ENCODE data around the gene TRPC4AP. TPM values are rescaled to one million over a fixed set of nuclear protein-coding genes. Genes with fewer than 3 reads are reported as not detected.
A peak's percentile ranks its signal among the peaks of the same experiment; 100 is the strongest.

TRPC4AP gene
- polyA plus RNA-seq, 4 donors: 32.4 to 52.7 (median 42.2) TPM

GRCh38 chr20:34997774-34998173 is 94.8 kb downstream of the TRPC4AP start:
- Histone ChIP-seq H3K4me1 (ENCODE audit: control insufficient read depth in 3 of 3, insufficient read depth in 2 of 3, low read depth in 1 of 3, low read length in 2 of 3) (peaks cover 0 to 20% (median 14%) of the 10 kb centered on the region in 3 donors), H3K27me3 (ENCODE audit: control insufficient read depth in 3 of 3, insufficient read depth in 3 of 3, low read length in 3 of 3) (no peaks in the 10 kb centered on the region), H3K4me3 (ENCODE audit: low read depth in 1 of 3, low read length in 3 of 3) (no peak overlapping the region), H3K9me3 (ENCODE audit: control insufficient read depth in 2 of 2, insufficient read depth in 1 of 2, low read depth in 1 of 2, low read length in 1 of 2) (no peaks in the 10 kb centered on the region), H3K27ac (ENCODE audit: low read depth in 1 of 3, low read length in 2 of 3) (no peak overlapping the region), H3K36me3 (ENCODE audit: control insufficient read depth in 3 of 3, insufficient read depth in 2 of 3, low read depth in 1 of 3, low read length in 3 of 3) (peaks cover 4 to 92% (median 5%) of the 10 kb centered on the region in 3 donors)
- no peak for FAIRE-seq
- 58 to 81% (median 77%) methylated on average over 2 of the region's 2 CpGs for WGBS, 3 donors
- DNase-seq: no peak

DNA sequence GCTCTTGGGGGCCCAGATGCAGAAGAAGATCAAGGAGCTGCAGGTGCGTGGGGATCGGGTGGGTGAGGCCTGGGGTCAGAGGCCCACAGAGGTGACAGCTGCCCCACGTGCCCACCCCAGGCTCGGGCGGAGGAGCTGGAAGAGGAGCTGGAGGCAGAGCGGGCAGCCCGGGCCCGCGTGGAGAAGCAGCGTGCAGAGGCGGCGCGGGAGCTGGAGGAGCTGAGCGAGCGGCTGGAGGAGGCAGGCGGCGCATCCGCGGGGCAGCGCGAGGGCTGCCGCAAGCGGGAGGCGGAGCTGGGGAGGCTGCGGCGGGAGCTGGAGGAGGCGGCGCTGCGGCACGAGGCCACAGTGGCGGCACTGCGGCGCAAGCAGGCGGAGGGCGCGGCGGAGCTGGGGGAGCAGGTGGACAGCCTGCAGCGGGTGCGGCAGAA is 95.5 kb downstream of the TRPC4AP start:
- Histone ChIP-seq H3K27me3 (ENCODE audit: control insufficient read depth in 3 of 3, insufficient read depth in 3 of 3, low read length in 3 of 3) (no peaks in the 10 kb centered on the region), H3K9me3 (ENCODE audit: control insufficient read depth in 2 of 2, insufficient read depth in 1 of 2, low read depth in 1 of 2, low read length in 1 of 2) (no peaks in the 10 kb centered on the region), H3K4me1 (ENCODE audit: control insufficient read depth in 3 of 3, insufficient read depth in 2 of 3, low read depth in 1 of 3, low read length in 2 of 3) (peaks cover 0 to 20% (median 14%) of the 10 kb centered on the region in 3 donors), H3K27ac (ENCODE audit: low read depth in 1 of 3, low read length in 2 of 3) (no peak overlapping the region), H3K4me3 (ENCODE audit: low read depth in 1 of 3, low read length in 3 of 3) (no peak overlapping the region), H3K36me3 (ENCODE audit: control insufficient read depth in 3 of 3, insufficient read depth in 2 of 3, low read depth in 1 of 3, low read length in 3 of 3) (peaks cover 4 to 88% (median 5%) of the 10 kb centered on the region in 3 donors)
- DNase-seq: peak; percentile 70 to 76
- whole genome bisulfite sequencing, 3 donors: 10 to 40% (median 36%) methylated on average over 19 to 39 of the region's 39 CpGs
- FAIRE-seq: no peak

DNA sequence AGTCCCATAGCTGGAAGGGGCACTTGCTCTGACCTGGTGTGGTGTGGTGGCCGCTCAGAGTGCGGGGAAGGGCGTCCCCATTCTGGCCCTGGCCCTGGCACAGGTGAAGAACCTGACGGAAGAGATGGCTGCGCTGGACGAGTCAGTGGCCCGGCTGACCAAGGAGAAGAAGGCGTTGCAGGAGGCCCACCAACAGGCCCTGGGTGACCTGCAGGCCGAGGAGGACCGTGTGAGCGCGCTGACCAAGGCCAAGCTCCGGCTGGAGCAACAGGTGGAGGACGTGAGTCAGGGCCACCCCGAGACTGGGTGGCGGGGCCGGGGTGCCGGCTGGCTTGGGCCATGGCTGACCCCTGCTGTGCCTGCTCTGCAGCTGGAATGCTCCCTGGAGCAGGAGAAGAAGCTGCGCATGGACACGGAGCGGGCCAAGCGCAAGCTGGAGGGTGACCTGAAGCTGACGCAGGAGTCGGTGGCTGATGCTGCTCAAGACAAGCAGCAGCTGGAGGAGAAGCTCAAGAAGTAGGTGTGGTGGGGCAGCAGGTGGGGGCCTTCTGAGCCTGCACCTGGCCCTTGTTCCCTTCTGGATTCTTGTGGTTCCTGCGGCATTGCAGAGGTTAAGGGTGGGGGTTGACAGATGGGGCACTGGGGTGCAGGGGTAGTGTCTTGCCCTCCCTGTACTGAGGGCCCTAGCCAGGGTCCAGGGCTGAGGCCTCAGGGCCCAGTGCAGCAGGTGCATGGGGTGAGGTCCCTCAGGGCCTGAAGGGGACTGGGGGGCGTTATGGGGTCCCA is 96.2 kb downstream of the TRPC4AP start:
- Histone ChIP-seq H3K9me3 (ENCODE audit: control insufficient read depth in 2 of 2, insufficient read depth in 1 of 2, low read depth in 1 of 2, low read length in 1 of 2) (no peaks in the 10 kb centered on the region), H3K4me1 (ENCODE audit: control insufficient read depth in 3 of 3, insufficient read depth in 2 of 3, low read depth in 1 of 3, low read length in 2 of 3) (peaks cover 0 to 20% (median 14%) of the 10 kb centered on the region in 3 donors), H3K36me3 (ENCODE audit: control insufficient read depth in 3 of 3, insufficient read depth in 2 of 3, low read depth in 1 of 3, low read length in 3 of 3) (peaks cover 5 to 86% (median 6%) of the 10 kb centered on the region in 3 donors), H3K4me3 (ENCODE audit: low read depth in 1 of 3, low read length in 3 of 3) (no peak overlapping the region), H3K27ac (ENCODE audit: low read depth in 1 of 3, low read length in 2 of 3) (no peak overlapping the region), H3K27me3 (ENCODE audit: control insufficient read depth in 3 of 3, insufficient read depth in 3 of 3, low read length in 3 of 3) (no peaks in the 10 kb centered on the region)
- DNase-seq: no peak
- 88 to 95% (median 93%) methylated on average over 25 to 26 of the region's 26 CpGs for WGBS, 3 donors
- no peak for FAIRE-seq

DNA sequence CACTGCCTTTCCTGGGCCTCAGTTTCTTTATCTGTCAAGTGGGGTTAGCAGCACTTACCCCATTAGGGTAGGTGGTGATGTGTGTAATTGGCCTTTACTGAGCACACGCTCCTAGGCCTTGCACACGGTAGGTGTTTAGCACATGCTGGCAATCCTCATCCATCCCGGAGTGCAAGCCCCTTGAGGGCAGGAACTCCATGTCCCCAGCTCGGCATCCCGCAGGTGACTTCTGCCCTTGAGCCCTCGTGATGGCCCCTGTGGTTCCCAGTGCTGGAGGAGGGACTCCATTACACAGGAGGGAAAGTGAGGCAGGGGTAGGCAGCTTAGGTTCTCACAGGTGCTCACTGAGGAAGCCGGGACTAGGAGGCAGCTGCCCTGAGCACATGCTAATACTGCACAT is 96.9 kb downstream of the TRPC4AP start:
- no peaks in the 10 kb centered on the region for H3K9me3 ChIP-seq (ENCODE audit: control insufficient read depth in 2 of 2, insufficient read depth in 1 of 2, low read depth in 1 of 2, low read length in 1 of 2)
- peaks cover 5 to 83% (median 7%) of the 10 kb centered on the region in 3 donors for H3K36me3 ChIP-seq (ENCODE audit: control insufficient read depth in 3 of 3, insufficient read depth in 2 of 3, low read depth in 1 of 3, low read length in 3 of 3)
- H3K27me3 ChIP-seq (ENCODE audit: control insufficient read depth in 3 of 3, insufficient read depth in 3 of 3, low read length in 3 of 3): no peaks in the 10 kb centered on the region
- DNase-seq (no peak), FAIRE-seq (no peak)
- no peak overlapping the region for H3K27ac ChIP-seq (ENCODE audit: low read depth in 1 of 3, low read length in 2 of 3)
- 88 to 89% (median 88%) methylated on average over 7 of the region's 7 CpGs for WGBS, 3 donors
- H3K4me3 ChIP-seq (ENCODE audit: low read depth in 1 of 3, low read length in 3 of 3): no peak overlapping the region
- H3K4me1 ChIP-seq (ENCODE audit: control insufficient read depth in 3 of 3, insufficient read depth in 2 of 3, low read depth in 1 of 3, low read length in 2 of 3): peaks cover 0 to 20% (median 14%) of the 10 kb centered on the region in 3 donors

DNA sequence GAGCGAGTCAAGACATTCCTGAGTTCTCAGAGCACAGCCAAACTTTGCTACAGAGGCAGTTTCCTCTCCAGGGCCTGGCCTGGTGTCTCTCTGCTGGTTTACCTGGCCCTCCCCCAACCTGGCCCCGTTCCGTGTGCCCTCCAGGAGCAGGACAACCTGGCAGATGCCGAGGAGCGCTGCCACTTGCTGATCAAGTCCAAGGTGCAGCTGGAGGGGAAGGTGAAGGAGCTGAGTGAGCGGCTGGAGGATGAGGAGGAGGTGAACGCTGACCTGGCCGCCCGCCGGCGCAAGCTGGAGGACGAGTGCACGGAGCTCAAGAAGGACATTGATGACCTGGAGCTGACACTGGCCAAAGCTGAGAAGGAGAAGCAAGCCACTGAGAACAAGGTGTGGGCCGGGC is 97.4 kb downstream of the TRPC4AP start:
- FAIRE-seq: no peak
- peak in 1 of 2 donors; percentile 83 for DNase-seq
- H3K27ac ChIP-seq (ENCODE audit: low read depth in 1 of 3, low read length in 2 of 3): no peak overlapping the region

GRCh38 chr20:34994509-34995131 is 98.0 kb downstream of the TRPC4AP start:
- Histone ChIP-seq H3K27me3 (ENCODE audit: control insufficient read depth in 3 of 3, insufficient read depth in 3 of 3, low read length in 3 of 3) (no peaks in the 10 kb centered on the region), H3K27ac (ENCODE audit: low read depth in 1 of 3, low read length in 2 of 3) (no peak overlapping the region), H3K4me1 (ENCODE audit: control insufficient read depth in 3 of 3, insufficient read depth in 2 of 3, low read depth in 1 of 3, low read length in 2 of 3) (peaks cover 0 to 20% (median 14%) of the 10 kb centered on the region in 3 donors), H3K9me3 (ENCODE audit: control insufficient read depth in 2 of 2, insufficient read depth in 1 of 2, low read depth in 1 of 2, low read length in 1 of 2) (no peaks in the 10 kb centered on the region), H3K36me3 (ENCODE audit: control insufficient read depth in 3 of 3, insufficient read depth in 2 of 3, low read depth in 1 of 3, low read length in 3 of 3) (peaks cover 5 to 72% (median 7%) of the 10 kb centered on the region in 3 donors), H3K4me3 (ENCODE audit: low read depth in 1 of 3, low read length in 3 of 3) (no peak overlapping the region)
- 30 to 66% (median 33%) methylated on average over 14 of the region's 14 CpGs for WGBS, 3 donors
- DNase-seq (peak; percentile 46 to 90), FAIRE-seq (no peak)

More for the DNA sequence above, 97.4 kb downstream of the TRPC4AP start:
- Histone ChIP-seq H3K4me1 (ENCODE audit: control insufficient read depth in 3 of 3, insufficient read depth in 2 of 3, low read depth in 1 of 3, low read length in 2 of 3) (peaks cover 0 to 20% (median 14%) of the 10 kb centered on the region in 3 donors), H3K27me3 (ENCODE audit: control insufficient read depth in 3 of 3, insufficient read depth in 3 of 3, low read length in 3 of 3) (no peaks in the 10 kb centered on the region), H3K9me3 (ENCODE audit: control insufficient read depth in 2 of 2, insufficient read depth in 1 of 2, low read depth in 1 of 2, low read length in 1 of 2) (no peaks in the 10 kb centered on the region), H3K36me3 (ENCODE audit: control insufficient read depth in 3 of 3, insufficient read depth in 2 of 3, low read depth in 1 of 3, low read length in 3 of 3) (peaks cover 5 to 78% (median 7%) of the 10 kb centered on the region in 3 donors), H3K4me3 (ENCODE audit: low read depth in 1 of 3, low read length in 3 of 3) (no peak overlapping the region)
- 19 to 70% (median 35%) methylated on average over 14 of the region's 14 CpGs for WGBS, 3 donors

DNA sequence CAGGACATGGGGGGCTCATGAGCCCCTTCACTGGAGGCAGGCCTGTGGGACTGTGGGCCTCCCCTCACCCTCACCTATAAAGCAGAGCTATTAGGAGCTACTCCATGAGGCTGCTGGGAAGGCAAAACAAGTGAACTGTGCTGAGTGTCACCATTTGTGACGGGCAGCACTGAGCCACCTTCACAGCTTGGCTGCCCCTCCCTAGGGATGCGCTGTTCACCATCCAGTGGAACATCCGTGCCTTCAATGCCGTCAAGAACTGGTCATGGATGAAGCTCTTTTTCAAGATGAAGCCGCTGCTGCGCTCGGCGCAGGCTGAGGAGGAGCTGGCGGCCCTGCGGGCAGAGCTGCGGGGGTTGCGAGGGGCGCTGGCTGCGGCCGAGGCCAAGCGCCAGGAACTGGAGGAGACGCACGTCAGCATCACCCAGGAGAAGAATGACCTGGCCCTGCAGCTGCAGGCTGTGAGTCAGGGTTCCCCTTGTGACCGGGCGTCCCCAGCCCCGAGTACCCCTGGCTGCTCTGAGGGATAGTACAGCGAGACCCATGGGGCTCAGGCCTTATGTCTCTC is 98.6 kb downstream of the TRPC4AP start:
- Histone ChIP-seq H3K27ac (ENCODE audit: low read depth in 1 of 3, low read length in 2 of 3) (no peak overlapping the region), H3K4me1 (ENCODE audit: control insufficient read depth in 3 of 3, insufficient read depth in 2 of 3, low read depth in 1 of 3, low read length in 2 of 3) (peaks cover 0 to 20% (median 14%) of the 10 kb centered on the region in 3 donors), H3K36me3 (ENCODE audit: control insufficient read depth in 3 of 3, insufficient read depth in 2 of 3, low read depth in 1 of 3, low read length in 3 of 3) (peaks cover 5 to 70% (median 7%) of the 10 kb centered on the region in 3 donors), H3K4me3 (ENCODE audit: low read depth in 1 of 3, low read length in 3 of 3) (no peak overlapping the region), H3K27me3 (ENCODE audit: control insufficient read depth in 3 of 3, insufficient read depth in 3 of 3, low read length in 3 of 3) (no peaks in the 10 kb centered on the region), H3K9me3 (ENCODE audit: control insufficient read depth in 2 of 2, insufficient read depth in 1 of 2, low read depth in 1 of 2, low read length in 1 of 2) (no peaks in the 10 kb centered on the region)
- DNase-seq: no peak
- FAIRE-seq: no peak
- WGBS, 3 donors: 82 to 92% (median 85%) methylated on average over 22 of the region's 22 CpGs

- 95 to 96% (median 96%) methylated on average over 20 of the region's 20 CpGs for WGBS, 3 donors
- no peaks in the 10 kb centered on the region for H3K27me3 ChIP-seq (ENCODE audit: control insufficient read depth in 3 of 3, insufficient read depth in 3 of 3, low read length in 3 of 3)
- FAIRE-seq: no peak
These were observed 99.7 kb downstream of the TRPC4AP start for GRCh38 chr20:34992751-34993417.

More at GRCh38 chr20:34992751-34993417, 99.7 kb downstream of the TRPC4AP start:
- H3K36me3 ChIP-seq (ENCODE audit: control insufficient read depth in 3 of 3, insufficient read depth in 2 of 3, low read depth in 1 of 3, low read length in 3 of 3): peaks cover 4 to 59% (median 5%) of the 10 kb centered on the region in 3 donors
- no peak overlapping the region for H3K4me3 ChIP-seq (ENCODE audit: low read depth in 1 of 3, low read length in 3 of 3)
- H3K9me3 ChIP-seq (ENCODE audit: control insufficient read depth in 2 of 2, insufficient read depth in 1 of 2, low read depth in 1 of 2, low read length in 1 of 2): no peaks in the 10 kb centered on the region
- H3K4me1 ChIP-seq (ENCODE audit: control insufficient read depth in 3 of 3, insufficient read depth in 2 of 3, low read depth in 1 of 3, low read length in 2 of 3): peaks cover 0 to 20% (median 14%) of the 10 kb centered on the region in 3 donors
- DNase-seq: no peak
- H3K27ac ChIP-seq (ENCODE audit: low read depth in 1 of 3, low read length in 2 of 3): no peak overlapping the region
